CD4-positive, alpha-beta T cell treated with Interleukin-10 for 1 hour (primary cell): ENCODE measurements around the gene RPL3.

Source experiments
- DNase-seq: peaks from one replicate; pipeline ENCODE4 v3.0.0-alpha.2; 2020

The RPL3 gene

DNA sequence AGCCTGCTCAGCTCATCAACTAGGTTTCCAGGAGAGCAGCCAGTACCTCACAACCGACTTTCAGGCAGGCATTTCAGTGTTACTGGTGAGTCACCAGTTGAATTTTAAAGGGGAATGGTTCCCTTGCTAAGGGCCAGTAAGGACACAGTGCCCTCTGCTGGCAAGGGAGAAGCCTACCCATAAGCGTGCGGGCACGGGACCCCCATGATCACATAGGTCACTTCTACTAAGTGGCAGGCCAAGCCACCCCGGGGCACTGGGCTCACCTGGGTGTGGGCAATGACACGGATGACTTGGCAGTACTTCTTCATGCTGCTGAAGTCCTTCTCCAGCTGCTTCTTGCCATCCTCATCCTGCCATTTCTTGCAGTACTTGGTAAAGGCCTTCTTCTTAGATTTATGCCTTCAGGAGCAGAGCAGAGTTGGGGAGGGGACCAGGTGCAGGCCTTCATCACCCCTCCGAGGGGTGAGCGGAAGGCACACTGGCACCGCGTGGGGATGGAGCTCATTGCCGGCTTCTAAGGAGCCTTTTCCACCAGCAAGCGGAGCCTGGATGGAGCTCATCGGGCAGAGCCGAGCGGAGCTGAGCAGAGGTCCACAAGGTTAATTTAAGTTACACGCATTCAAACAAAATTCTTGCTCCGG is 2.9 kb downstream of the RPL3 start:
- DNase-seq = peak; percentile 83

DNA sequence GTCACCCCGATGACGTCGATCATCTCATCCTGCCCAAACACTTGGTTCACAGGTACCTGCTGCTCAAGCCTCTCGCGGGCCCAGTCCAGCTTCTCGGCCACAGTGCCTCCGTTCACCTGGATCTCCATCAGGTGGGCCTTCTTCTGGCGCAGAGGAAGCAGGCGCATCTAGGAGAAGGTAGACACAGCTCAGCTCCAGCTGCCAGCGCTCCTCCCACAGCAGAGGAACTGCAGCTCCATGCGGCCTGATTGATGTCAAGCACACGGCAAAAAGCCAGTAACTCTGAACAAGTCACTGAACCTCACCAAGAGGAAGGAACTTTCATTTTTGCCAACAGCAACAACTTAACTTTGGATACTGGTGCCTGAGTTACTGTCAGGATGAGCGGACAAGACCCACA is 4.0 kb downstream of the RPL3 start:
- DNase-seq = no peak

DNA sequence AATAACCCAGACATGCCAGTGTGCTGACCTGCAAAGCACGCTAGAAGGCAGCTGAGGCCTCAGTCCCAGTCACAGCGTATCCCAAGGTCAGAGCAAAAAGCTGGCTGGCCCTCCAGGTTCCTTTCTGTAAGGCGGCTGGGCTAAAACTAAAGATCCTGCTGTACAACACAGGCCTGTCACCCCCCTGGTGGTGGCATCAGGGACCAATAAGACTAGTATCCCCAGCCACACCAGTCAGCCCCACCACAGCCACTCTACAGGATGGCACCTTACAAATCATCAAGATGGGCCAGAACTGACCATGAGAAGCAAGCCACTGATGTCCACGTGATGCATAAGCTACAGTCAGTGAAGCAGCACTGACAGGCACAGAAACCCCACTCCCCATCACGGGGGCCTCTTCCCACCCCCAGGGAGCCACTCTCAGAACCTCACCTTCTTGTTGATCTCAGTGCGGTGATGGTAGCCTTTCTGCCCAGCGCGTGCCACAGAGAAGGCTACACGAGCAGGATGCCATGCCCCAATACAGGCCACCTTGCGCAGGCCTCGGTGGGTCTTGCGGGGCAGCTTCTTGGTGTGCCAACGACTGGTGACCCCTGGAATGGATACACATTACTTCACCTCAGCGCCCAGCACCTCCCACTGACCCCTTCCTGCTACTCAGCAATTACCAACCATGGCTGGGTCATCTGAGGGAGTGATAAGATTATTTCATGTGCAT is 5.0 kb downstream of the RPL3 start:
- DNase-seq = no peak

DNA sequence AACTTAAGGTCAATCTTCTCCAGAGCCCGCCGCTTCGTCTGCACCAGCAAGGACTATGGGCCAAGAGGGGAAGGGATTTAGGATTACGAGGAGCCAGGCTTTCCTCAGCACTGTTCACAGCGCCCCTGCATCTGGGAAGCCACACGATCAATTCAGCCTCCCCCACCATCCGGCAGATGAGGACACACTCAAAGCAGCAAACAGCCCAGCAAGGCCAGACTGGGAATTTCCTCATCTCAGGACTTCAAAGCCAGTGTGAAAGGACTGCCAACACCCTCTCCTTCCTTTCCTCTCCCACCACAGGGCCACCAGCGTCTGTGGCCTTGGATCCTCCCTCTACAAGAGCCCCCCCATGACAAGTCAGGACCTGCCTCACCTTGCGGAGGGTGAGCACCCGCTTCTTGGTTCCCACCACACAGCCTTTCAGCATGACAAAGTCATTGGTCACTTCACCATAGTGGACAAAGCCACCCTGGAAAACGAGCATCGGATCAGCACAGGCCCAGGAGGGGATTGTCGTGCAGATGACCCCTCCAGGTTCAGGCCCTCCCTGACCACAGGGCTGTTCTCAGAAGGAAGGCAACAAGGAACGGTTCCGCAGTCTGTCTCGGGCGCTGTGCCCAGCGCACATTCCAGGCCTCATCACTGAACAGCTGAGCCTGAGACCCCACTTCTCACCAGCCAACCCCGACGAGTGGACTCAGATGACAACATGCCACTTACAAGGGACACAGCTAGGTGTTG is 6.0 kb downstream of the RPL3 start:
- no peak for DNase-seq

DNA sequence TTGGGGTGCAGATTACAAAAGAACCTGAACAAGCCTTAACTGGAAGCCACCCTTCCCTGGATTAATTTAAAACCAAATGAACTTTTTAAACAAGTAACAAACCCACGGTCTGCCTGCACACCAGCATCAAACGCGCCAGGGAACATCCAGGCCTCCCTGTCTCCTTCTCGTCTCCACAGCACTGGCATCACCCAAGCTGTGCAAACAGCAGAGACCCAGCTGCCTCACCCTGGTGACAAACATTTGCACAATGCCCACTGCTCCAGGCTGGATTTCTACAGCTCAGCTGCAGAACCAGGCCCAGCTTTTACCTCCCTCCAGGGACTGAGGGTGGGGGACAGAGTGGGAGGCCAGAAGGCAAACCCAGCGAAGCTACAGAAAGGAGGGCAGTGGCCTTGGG is 7.0 kb downstream of the RPL3 start:
- DNase-seq = no peak

DNA sequence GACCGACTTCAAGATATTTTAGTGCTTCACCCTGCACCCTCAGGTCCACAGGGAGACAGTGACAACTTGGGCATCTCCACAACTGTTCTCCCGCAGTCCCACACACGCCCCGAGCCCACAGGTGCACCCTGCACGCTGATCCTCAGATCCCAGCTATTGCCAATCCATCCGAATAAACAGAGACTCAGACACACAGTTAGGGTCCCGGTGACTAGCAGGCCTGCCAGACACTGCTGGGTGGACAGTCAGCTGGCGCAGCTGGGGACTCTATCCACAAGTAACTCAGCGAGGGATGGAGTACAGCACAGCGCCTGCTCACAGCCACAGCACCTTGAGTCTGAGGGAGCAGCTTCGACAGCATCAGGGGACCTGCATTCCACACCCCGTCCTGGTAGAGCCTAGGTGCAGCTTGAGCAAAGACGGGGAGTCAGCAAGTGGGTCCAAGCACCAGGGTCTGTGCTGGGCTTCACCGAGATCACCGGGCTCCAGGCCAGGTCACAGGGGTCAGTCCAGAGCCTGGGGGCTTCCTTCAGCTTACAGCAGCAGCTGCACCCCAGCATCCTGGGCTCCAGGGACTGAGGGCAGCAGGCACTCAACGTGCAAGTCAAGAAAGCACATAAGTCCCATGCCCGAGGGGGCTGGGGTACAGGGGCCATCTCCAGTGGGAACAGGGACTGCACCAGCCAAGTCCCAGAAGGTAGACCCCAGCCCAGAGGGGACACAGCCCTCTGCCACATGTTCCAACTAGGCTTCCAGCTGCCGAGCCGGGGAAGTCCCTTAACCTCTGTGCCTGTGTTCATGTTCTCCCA is 7.6 kb downstream of the RPL3 start:
- no peak for DNase-seq

DNA sequence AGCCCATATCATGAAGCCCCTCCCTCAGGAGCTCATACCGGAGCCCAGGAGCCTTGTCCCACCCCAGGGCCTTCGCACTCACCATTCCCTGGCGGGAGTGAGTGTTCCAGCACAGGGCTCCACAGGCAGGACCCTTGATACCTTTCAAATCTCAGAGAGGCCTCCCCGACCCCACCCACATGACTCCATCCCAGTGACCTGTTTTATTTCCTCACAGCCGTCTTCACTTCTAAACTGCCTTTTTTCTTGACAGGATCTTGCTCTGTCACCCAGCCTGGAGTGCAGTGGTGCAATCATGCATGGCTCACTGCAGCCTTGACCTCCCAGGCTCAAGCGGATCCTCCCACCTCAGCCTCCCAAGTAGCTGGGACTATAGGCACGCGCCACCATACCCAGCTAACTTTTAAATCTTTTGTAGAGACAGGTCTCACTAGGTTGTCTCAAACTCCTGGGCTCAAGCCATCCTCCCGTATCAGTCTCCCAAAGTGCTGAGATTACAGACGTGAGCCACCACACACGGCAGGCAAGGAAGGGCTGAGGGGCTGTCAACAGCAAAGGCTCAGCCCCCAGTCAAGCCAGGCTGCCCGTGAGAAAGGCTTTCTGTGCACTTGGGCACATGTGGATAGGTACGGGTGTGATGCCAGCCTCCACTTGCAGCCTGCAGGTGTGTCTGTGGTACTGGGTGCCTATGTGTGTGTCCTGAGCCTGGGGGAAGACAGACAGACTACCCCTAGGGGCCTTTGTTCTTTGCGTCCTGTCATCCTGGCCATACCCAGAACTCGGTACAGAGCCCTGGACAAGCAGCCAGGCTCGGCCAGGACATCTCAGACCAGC is 9.3 kb downstream of the RPL3 start:
- DNase-seq = no peak

DNA sequence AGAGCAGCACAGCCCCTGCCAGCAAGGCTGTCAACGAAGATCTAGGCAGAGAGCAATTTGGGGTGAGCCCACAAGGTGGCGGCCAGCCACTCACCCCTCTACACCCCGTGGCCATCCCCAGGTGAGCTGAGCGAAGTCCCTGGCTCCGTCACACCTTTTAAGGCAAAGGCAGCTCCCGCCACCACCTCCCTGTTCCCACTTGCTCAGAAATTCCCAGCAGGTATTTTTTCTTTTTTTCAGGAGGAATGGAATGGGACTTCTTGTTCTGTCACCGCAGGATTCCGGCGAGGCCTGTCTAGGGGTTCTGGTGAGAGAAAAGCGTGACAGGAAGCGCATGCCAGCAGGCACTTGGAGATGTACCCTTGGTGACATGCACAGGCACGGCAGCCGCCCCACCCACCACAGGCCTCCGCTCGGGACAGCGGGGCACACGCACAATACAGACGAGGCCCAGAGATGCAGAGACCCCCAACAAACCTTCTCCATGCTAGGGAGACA is 10.0 kb downstream of the RPL3 start:
- no peak for DNase-seq

DNA sequence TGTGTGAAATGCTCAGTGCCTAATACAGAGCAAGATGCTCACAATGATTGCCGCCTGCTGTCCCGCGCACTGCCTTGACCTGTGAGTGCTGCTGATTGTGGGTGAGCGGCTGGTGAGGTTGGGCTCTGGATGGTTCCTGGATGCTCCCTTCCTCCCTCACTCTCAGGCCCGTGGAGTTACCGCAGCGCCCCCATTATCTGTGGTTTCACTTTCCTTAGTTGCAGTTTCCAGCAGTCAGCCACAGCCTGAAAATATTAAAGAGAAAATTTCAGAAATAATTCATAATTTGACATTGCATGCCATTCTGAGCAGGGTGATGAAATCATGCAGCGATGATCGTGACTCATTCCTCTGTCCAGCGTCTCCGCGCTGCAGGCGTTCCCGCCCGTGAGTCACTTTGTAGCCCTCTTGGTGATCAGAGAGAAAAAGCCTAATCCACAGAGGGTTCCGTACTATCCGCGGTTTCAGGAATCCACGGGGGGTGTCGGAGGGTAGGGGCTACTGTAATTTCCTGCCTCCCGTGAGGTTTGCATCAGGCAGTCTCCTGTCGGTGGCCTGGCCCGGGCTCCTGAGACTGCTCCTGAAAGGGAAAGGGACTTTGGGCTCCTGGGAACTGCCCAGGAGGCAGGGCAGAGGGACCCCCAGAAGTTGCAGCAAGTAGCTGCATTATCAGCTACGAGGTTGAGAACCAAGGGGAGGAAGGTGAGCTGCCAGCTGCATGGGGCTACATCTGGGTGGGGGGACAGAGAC is 10.6 kb downstream of the RPL3 start:
- no peak for DNase-seq

DNA sequence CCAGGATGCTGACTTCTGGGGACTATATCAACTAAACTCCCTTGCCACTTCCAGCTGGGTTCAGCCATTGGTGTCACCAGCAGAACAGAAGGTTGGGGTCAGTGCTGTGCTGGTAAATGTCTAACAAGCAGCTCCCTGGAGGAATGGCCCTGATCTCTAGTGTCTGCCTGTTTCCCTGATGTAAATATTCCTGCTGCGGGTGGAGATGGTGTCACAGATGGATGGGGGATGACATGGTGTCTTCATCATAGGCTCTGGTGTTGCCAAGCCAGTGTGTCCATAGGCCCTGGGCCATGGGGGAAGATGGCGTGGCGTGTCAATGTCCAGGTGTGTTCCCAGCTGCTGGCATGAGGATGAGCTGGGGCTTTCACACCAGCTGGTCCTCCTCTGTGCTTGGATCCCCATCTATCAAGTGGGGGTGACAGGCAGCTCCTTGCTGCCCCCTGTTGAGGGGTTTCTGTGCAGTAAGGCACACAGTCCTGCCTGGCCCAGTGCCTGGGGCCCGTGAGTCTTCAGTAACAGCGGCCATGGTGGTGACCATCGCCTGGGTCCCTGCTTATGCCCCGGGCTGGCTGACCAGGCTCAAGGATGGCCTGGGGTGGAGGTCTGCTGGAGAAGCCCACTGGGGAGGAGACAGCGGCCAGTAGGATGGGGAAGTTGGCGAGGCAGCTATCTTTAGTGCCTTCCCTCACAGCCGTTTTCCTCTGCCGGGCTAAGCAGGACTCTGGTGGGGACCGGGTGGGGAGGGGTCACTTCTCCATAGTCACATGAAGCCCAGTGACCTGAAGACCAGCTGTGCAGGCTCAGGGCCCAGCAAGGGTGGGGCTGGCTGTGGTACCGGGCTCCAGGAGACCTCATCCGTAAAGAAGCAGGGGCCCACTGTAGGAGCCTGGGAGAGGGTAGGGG is 12.7 kb downstream of the RPL3 start:
- peak; percentile 65 for DNase-seq

DNA sequence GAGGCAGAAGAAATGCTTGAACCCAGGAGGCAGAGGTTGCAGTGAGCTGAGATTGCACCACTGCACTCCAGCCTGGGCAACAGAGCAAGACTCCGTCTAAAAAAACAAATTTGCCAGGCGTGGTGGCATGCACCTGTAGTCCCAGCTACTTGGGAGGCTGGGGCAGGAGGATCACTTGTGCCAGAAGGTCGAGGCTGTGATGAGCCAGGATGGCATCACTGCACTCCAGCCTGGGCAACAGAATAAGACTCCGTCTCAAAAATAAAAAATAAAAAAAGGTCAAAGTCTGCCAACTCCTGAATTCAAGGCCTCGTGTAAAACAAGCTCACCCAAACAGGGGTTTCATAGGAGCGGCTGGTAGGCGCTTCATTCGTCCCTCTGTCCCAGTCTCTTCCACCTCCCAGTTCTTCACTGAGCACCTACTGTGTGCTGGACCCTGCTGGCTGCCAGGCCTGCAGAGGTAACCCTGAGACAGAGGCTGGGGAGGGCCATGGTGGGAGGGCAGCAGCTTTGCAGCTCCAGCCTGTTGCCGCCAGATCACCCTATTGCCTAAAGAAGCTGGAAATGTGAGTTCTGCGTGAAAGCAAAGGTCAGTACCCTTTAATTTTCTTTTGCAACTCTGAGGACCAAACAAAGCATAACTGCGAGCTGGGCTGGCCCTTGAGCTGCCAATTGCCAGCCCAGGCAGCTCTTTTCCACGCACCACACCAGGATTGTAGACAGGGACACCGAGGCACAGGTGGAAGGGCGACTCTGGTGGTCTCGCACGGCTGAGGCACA is 15.3 kb downstream of the RPL3 start:
- no peak for DNase-seq

DNA sequence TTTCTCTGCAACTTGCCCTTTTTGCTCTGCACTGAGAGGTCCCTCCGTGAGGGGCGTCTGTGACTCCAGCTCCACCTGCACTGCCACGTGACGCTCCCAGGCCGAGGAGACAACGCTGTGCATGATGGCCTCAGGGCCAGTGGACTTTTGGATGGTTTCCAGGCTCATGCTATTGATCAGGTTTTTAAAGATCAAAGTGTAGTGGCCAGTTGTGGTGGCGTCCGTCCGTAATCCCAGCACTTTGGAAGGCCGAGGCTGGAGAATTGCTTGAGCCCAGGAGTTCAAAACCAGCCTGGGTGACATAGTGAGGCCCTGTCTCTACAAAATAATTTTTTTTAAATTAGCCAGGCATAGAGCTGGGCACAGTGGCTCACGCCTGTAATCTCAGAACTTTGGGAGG is 16.1 kb downstream of the RPL3 start:
- DNase-seq = no peak

DNA sequence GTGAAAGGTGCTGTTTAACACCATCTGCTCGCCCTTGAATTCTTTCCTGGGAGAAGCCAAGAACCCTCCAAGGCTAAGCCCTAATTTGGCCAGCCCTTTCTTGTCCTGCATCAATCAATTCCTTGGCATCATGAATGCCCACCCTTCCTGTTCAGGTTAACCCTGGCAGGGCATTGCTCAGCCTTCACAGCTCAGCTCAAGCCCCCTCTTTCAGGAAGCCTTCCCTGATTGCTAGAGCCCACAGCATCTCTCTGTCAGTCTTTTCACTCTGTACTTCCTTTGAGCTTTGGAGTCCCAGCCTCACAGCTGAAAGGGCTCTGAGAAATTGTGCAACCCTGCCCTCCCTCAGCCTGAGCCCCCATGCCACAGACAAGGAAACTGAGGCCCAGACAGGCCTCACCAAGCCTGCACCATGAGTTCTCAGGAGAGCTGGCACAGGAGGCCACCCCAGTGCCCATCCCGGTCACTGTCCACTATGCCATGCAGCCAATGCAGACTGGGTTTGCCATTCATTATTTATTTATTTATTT is 16.9 kb downstream of the RPL3 start:
- no peak for DNase-seq

DNA sequence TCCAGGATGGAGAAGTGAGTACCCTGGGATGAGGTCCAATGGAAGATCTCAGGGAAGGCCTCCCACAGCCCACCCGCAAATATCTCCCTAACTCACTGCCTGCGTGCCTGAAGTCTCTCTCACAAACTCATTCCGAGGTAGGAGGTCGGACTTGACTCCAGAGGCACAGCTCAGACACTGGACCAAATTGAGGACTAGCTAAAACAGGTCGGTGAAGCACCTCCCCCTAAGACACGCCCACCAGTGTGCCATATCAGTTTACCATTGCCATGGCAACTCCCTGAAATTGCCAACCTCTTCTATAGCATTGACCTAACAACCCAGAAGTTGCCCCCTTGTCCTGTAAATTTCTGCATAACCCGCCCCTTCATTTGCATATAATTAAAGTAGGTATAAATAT is 17.5 kb downstream of the RPL3 start:
- no peak for DNase-seq

DNA sequence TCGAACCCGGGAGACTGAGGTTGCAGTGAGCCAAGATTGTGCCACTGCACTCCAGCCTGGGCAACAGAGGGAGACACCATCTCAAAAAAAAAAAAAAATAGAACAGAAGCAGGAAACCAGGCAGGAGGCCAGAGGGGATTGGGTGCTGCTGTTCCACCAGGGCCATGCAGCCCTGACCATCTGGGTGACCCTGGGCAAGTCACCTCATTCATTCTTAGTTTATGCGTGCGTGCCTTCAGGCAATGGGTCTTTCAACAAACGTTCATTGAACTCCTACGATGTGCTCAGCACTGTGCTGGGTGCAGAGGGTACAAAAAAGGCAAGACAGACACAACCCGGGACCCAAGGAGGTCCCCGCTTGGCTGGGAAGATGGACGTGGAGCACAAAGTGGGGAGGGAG is 18.3 kb downstream of the RPL3 start:
- DNase-seq = no peak

DNA sequence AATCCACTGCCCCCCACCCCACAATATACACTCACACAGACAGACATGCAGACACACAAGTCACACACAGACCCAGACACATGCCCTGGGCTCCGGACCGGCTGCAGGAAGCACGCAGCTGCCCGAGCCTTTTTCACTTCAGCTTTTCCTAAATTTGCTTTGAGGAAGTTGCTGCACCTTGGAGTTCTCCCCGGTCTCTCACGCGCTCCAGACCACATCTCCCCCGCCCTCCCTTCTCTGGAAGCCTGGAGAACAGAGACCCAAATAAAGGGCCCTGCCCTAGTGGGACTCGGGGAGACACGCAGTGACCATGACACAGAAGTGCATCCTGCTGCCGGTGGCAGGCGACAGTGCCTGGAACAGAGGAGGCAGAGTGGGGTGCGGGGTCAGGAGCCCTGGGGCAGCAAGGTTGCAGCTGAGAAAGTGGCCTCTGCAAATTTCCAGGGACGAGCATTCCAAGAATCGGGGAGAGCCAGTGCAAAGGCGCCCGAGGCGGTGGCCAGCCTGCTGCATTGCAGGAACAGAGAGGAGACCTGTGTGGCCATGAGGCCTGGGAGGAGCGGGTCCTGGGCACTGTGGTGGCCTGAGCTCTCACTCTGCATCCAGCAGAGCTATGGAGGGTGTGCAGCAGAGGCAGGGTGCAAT is 19.1 kb downstream of the RPL3 start:
- no peak for DNase-seq

DNA sequence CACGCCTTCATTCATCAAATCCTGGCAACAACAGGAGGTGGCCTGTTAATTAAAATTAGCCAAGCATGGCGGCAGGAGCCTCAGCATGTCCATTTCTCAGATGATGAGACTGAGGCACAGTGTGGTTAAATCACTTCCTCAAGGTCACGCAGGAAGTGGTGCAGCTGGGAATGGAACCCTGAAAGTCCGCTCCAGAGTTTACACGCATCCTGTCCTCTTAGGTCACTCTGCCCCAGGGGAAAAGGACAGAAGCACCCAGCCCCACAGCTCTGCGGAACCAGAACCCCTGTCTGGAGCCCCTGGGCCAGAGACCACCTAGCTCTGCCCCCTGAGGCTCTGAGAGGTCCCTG is 19.6 kb downstream of the RPL3 start:
- no peak for DNase-seq

DNA sequence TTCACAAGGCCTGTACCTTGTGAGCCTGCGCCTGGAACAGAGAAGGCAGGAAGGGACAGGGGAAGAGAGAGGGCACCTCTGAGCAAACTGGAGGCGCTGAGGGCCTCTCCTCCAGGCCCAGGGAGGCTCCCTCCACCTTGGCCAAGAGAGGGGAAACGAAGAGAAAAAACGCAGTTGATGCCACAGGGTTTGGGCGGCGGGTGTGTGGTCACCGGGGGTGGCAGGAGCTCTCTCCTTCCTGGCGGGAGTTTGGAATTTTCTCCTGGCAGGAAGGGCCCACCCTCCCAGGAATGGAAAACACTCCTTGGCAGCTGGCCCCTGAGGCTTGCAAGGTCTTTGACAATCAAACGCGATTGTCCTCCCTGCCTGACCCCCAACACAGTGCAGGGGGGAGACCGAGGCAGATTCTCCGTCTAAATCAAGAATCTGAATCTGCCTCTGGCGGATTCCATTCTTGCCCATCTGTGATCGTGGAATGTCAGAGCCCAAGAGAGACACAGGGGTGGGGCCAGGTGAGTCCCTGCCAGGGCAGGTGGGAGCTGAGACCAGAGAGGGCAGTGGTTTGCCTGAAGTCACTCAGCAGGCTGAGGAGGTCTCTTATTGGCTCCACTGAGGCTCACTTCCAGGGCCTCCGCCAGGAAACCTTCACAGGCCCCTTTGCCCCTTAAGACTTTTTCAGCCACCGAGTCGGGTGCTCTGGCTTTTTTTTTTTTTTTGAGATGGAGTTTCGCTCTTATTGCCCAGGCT is 21.0 kb downstream of the RPL3 start:
- no peak for DNase-seq
